DMS 273 (cell line): ENCODE measurements around the gene HDAC11.
"Not testable (repeated sequence)": the region's sequence is repeated elsewhere in the genome, so short reads cannot be mapped to it uniquely, and the experiment has no call there.

Experiments
- DNase-seq: peaks from one replicate; lab custom pipeline; 2025; ENCODE audit not compliant: unreplicated experiment; lab: John Stamatoyannopoulos, UW

HDAC11 gene

DNA sequence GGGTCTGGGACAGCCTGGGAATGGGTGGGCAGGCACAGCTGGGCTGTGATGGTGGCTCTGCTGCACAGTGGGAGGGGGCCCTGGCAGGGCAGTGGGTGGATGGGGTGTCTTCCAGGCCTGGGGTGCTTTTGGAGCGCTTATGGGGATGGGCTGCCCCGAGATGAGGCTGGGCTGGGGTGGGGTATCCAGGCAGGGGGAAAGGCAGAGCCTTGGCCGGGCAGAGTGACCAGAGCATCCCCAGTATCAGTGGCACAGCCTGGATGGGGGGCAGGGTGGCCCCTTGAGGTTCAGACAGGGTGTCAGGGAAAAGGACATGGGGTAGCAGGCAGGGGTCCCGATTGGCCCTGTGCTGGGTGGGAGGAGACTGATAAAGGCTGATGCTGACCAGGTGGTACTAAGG, 26.6 kb downstream of the HDAC11 start:
- no peak for DNase-seq

DNA sequence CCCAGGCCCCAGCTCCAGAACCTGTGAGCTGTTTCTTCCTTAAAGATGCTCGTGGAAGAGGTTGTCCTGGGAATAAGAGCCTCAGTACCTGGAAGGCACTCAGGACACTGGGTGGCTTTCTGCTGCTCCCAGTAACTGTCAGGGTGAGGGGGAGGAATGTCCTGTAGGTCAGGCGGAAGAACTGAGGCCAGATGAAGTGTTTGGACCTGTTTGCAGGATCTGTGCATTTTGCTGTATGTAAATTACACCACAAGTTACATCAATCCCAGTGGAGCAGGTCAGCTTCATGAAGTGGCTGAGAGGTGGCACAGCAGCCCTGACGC, 27.1 kb downstream of the HDAC11 start:
- DNase-seq = no peak

DNA sequence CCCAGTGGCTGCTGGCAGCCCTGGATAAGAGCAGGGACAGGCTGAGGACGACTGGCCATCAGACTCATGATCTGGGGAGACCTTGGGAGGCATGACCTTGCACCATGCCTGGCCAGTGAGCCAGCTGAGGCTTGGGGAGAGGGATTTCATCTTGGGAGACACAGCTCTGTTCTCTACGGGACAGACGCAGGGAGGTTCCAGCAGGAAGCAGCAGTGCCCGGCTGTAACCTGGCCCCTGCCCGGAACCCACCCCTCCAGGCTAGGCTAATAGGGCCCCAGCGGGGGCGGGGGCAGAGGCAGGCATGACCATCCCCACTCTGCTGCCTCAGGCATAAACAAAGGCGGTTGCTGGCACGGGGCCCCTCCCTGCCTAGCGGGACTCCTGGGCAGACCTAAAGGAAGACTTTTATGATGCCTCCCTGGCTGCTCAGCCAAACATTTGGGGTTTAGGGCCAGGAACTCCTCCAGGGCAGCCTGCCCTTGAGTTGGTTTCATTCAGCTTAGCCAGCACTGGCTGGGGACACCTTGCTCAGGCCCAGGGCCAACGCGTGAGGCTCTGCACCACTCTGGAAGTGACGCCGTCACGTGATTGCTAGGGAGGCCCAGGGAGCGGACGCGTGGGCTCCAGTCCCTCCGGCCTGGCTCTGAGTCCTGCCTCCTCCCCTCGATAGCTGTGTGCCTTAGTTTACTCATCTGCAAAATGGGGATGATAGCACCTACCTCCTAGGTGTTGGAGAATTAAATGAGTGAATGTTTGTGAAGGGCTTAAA, 27.6 kb downstream of the HDAC11 start:
- peak; percentile 58 for DNase-seq

DNA sequence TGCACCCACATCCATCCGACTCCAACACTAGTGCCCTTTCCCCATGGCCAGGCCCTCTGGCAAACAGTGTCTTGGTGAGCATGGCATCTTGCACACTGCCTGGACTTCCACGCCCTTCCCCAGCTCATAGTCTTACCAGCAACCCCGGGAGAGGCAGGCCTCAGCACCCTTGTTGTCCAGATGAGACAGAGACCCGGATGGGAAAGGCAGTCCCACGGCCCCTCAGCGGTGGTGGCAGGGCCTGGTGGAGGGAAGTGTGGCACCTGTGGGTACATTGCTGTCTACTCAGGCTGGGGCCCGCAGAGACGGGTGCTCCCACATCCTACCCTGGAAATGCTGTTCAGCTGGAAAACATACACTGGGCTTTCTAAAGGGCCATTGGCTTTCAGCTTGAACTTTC, 28.4 kb downstream of the HDAC11 start:
- no peak for DNase-seq

DNA sequence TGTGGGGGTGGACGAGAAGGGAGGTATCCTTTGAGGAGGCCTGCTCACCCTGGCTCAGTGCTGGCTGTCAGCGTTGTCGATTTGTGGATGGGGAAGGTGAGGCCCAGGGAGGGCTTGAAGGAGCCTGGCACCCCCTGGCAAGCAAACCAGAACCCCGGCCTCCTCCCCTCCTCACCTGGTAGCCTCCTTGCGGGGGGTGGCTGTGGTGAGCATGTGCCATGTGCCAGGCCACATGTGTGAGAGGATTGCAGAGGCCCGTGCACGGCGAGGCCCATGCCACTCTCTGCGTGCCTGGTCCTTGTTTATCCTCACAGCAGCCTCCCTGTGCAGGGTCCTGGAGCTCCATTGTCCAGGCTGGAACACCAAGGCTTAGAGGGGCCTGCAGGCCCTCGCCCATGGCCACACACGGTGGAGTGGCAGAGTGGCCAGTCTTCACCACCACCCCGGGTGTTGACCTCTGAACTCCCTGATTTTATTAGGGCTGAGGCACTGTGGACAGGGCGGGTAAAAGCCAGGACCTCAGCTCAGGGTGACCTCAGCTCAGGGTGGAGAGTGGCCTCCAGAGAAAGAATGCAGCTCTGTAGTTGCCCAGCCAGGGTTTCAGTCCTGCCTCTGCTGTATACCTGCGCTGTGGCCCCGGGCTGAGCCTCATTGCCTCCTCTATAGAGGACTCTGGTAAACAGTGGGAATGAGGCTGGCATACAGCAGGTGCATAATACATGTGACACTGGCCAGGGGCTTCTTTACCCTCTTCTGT, 29.1 kb downstream of the HDAC11 start:
- no peak for DNase-seq

DNA sequence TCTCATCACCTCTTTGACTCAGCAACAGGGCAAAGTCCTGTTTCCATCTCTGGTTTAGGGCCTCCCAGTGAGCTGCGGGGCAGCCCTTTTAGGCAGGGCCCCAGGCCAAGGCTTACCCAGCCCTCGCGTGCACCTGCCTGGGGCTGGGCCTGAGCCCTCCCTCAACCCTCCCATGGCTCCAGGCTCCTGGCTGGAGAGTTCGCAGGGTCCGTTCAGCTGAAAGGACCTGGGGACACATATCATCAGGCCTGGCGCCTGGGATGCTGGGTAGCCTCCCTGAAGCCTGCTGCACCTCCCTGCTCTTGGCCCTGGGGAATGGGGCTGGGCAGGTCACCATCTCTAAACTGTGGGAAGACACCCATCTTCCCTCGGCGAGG, 29.7 kb downstream of the HDAC11 start:
- no peak for DNase-seq

DNA sequence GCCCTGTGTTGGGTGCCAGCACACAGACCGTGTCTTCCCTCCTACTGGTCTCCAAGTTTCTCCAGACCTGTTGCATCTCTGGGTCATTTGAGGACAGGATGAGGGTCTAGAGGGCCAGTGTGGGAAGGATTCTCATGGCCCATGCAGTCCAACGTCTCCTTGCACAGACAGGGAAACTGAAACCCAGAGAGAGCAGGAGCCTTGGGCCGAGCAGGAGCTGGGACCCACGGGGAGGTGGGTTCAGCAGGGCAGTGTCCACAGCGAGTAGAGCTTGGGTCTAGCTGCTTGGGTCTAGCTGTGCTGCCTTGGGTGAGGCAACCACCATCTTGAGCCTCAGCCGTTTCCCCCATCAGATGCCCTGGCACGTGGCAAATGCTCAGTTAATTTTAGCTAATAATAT, 32.3 kb downstream of the HDAC11 start:
- no peak for DNase-seq

DNA sequence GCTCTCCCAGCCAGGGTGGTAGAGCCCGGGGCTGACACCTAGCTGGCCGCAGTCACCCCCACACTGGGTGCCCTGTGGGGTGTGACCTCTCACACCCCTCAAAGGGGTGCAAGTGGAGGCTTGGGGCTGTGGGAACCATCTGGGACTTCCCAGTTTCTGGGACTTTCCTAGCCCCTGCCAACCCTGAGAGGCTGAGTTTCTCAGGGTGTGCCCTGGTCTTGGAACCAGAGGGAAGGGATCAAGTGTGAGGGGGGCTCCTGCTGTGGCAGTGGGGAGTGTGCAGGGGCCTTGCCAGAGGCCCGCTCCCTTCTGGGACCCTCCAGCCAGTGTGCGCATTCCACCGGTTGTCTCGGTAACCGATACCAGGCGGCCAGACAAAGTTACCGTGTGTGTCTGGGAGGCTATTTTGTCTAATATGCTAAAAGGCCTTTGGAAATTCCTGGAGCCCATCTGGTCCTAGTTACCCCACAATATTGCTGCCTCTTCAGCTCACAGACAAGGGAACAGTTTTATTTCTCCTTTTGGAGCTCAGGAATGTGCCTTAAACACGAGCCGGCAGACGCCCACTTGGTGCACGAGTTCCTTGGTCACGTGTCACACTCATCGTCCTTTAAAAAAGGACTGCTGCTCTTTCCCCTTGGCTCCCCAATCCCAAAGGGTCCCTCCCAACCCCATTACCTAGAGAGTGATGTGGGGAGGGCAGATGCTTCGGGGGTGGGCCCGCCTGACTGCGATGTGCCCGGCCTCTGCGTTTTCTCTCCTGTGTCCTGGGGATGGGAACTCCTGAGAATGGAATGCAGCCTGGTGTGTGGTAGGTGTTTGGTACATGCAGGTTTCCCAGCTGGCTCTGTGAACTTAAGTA, 33.2 kb downstream of the HDAC11 start:
- peak; percentile 33 for DNase-seq

DNA sequence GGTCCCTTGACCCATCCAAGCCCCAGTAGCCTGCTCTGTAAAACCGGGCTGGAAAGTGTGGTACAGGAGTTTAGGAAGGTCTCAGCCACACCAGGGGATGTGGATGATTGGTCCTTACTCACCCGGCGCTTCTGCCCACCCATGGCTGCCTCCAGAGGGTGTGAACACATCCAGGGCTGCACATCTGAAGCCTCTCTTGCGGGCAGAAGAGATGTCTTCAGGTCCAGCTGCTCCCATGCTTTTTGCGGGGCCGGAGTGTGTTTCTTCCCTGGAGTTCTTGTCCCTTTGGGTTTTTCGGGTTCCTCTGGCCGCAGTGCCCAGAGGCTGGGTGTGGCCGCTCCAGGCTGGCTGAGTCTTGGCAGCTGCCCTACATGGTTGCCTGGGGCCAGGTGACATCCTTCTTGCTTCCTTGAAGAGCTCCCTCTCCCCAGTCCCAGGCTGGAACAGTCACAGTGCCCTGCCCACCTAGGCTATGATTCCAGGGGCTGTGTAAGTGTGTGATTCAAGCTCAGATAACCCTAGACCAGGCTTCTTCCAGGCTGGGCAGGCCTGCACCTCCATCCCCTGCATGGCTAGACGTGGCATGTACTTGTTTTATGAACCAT, 33.9 kb downstream of the HDAC11 start:
- DNase-seq = no peak

DNA sequence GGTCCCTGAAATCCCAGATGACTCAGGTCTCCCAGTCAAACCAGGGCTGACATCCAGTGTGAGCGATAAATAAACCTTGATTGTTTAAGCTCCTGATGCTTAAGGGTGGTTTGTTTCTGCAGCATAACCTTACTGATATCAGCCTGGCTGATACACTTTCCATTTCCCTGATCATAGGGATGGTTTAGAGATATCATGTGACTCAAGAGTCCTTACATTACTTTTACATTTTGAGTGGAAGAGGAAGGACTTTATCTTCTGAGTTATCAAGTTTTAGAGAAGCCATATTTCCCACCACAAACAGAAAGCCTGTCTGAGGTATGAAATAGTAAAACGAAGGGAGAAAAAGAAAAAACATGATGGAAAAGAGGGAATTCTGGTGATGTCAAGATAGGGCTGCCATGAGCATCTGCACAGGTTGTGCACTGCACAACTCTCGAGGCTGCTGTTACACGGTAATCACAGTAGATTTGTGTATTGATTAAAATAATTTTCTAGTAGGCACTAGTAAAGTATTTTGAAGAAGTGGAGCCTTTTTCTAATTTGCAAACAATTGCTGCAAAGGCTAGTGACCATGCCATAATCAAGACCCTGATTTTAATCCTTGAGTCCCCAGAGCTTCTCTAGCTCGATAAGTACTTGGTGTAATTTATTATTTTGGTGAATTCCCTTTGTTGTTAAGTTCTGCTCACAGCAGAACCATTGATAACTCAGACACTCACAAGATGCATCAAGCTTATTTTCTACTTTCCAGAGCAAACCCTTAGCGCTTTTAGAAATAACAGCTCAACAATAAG, 34.7 kb downstream of the HDAC11 start:
- DNase-seq = no peak

DNA sequence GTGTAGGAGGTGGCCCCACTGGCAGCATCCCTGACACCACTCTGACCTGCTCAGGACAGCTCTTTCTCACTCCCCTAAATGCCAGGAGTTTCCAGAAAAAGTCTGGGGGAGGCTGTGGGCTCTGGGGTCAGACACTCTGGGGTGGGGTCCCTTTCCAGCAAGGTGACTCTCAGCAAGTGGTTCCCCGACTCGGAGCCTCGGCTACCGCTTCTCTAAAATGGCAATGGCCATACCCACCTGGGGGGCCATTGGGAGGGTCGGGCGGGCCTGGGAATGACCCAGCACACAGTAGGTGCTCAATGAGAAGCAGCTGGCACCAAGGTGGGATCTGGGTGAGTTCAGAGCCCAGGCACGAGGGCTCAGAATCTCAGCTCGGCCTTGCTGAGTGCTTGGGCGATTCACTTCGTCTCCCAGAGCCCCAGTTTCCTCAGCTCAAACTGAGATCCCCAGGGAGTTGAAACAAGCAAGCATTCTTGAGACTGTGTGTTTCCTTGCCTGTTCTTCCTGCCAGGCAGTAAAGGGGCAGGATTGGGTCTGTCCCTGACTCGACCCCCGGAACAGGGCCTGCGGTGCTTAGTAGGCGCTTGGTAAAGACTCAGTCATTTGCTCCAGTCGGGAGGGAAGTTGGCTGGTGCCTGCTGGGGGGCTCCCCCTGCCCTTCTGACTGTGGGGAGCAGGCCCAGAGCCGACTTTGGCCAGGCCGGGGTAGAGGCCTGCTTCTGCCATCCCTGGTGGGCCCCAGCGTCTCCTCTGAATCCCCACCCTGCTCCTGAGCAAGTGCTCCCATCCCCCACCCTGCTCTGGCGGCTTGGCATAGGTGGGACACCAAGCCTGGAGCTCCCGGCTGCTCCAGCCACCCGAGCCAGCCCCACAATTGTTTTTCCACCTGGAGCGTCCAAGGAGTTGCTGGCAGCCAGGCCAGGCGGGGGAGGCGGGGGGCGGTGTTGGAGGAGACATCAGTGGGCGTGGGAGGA, 36.0 kb downstream of the HDAC11 start:
- DNase-seq = no peak

DNA sequence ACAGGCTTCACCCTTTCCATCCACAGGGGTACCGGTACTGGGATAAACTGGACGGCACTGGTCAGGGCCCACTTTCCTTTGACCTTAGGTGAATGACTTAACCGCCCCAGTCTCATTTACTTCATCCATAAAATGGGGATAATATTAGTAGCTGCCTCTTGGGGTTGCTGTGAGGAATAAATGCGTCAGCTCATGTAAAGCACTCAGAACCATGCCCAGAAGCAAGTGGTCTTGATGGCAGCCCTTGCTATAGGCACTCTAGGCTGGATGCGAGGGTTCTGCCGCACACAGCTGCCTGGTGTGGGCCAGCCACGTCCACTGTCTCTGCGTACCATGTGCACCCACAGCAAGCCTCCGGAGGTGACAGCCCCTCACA, 36.6 kb downstream of the HDAC11 start:
- DNase-seq = no peak

DNA sequence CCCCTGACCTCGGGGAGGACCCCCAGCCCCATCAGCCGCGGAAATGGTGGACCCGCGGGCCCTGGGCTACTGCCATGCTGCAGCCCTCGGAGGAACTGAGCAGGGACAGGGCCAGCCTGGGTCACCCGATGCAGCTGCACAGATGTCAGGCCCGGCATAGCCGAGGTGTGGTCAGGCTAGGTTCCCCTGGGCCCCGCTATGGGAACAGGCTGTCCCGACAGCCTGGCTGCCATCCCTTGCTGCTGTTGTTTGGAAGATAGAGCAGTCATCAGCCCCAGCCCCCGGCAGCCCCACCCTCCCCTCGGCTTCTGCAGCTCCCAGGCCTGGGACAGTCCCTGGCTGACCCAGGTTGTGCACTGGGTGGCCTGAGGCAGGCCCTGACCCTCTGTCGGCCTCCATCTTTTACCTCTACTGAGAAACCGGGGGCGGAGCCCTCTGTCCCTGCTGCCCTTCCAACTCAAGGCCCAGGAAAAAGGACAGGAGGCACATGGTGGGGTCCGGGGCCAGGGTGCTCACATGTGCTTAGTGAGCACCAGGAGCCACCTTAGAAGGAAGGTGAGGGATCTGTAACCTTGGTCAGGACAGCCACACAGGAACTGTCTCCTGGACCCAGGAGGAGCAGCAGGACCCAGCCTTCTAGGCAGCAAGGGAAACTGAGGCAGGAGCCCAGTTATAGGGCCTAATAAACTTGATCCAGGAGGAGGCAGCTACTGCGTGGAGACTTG, 37.3 kb downstream of the HDAC11 start:
- peak; percentile 18 for DNase-seq

DNA sequence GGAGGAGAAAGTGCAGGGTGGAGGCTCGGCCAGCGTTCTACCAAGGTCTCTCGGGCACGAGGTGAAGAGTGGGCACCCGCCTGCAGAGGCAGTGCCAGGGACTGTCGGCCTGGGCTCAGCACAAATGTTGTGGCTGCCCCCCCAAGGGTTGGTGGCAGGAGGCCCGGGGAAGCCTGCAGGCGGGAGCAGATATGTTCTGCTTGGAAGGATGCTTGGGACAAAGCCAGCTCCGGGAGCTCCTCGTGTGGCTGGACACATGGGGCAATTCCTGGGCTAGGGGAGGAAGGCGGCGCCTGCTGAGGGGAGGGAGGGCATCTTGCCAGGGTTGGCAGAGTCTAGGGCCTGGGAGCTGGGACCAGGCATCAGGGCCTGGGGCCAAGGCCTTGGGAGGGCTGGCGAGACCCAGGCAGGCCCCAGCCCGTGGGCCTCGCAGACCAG, 38.4 kb downstream of the HDAC11 start:
- DNase-seq = peak; percentile 85

DNA sequence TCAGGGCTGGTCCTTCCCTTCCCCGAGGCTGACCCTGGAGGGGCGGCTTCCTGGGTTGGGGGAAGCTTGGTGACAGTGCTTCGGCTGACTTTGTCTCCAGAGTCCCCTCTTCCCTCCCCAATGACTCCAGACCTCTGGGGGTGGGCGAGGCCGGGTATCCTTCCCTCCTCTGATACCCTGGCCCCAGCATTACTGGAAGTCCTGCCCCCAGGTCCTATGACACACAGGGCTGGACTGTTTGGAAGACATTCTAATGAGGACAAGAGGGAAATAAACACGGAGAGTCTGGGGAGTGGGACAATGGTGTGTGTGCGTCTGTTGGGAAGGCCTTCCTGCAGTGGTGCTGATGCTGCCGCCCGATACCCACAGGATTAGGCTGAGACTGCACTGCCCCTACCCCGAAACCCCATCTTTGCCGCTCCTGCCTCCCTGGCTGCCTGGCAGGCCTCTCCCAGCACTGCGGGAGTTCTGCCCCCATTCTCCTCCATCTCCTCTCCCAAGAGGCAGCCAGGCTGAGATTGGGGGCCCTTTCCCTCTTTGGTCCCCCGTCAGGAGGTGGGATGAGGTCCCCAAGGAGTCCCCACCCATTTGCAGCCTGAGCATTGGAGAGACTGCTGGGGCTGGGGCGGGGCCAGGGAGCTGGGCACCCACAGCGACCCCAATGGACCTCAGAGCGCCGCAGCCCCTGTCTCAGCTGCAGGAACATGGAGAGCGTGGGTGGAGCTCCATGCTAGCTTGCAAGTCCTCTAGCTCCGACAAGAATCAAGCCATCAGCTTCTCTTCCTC, 39.1 kb downstream of the HDAC11 start:
- no peak for DNase-seq

DNA sequence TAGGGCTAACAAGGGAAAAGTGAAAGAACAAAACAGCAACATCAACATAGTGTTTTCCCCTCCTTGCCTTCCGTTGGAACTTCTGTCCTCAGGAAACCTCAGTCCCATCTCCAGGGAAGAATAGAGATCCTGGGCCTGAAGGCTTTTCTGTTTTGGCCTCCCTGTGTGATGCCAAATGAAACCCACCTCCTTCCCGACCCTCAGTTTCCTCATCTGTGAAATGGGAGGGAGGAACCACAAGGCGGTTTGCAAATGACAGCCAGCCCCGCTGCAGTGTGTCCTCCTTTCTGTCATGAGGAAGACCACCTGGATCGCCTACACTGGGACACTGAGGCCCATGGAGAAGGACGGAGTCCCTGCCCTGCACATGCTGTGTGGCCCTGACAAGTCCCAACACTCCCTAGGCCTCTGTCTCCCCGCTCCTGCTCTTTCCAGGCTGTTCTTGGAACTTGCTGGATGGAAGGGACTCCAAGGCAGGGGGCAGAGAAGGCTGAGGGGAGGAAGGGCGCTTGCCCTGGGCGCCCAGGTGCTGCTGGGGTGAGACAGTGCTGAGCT, 40.3 kb downstream of the HDAC11 start:
- DNase-seq = no peak

DNA sequence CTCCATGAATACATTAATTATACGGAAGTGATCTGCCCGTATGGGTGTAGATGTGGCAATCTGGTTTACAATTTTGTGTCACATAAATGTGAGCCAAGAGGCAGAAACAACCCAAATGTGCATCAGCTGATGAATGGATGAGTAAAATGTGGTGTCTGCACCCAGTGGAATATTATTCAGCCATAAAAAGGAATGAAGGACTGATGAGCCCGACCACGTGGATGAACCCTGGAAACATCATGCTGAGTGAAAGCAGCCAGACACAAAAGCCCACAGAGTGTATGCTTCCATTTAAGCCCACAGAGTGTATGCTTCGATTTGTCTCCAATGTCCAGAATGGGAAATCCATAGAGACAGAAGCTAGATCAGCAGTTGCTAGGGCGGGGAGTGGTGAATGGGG, 41.2 kb downstream of the HDAC11 start:
- no peak for DNase-seq

DNA sequence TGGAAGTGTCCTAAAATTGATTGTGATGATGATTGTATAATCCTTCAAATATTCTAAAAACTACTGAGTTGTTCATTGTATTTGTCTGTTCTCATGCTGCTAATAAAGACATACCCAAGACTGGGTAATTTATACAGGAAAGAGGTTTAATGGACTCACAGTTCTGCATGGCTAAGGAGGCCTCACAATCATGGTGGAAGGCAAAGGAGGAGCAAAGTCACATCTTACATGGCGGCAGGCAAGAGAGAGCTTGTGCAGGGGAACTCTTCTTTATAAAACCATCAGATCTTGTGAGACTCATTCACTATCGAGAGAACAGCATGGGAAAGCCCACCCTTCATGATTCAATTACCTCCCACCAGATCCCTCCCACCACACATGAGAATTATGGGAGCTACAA, 41.6 kb downstream of the HDAC11 start:
- not testable (repeated sequence) for DNase-seq
